Omental fat pad (tissue), 4 donors: Measurements from ENCODE around the gene ZNF644. TPM values are rescaled to one million over a fixed set of nuclear protein-coding genes. Genes with fewer than 3 reads are reported as not detected.

Experiments used
- ATAC-seq: fragments of 150-250 bp; one replicate; pipeline ENCODE4 v1.9.1; 2016; ENCODE audit warnings: mild to moderate bottlenecking, moderate library complexity; ENCODE audit not compliant: low FRiP score
- DNase-seq: peaks from one replicate; pipeline ENCODE4 v3.0.0-alpha.2; 2019; ENCODE audit warnings: low spot score
- total RNA-seq, 4 donors: library from RNA; depleted of rRNA; stranded (reverse); fragments of >200 nt; gene quantifications; one replicate each; pipeline ENCODE4 v1.1.0, GENCODE V29; 2016
- TF ChIP-seq, protein P1 (sequence below), 3 donors: fragments of 450-650 bp; IDR thresholded peaks; one replicate each; pipeline ENCODE4 v1.5.1; 2016 to 2017; ENCODE audit warnings: antibody characterized with exemption in 3 of 3, mild to moderate bottlenecking in 3 of 3, moderate library complexity in 2 of 3

Gene ZNF644
- total RNA-seq, 4 donors from 2014 or later, result 37.9 to 67.0 (median 50.4) TPM

DNA sequence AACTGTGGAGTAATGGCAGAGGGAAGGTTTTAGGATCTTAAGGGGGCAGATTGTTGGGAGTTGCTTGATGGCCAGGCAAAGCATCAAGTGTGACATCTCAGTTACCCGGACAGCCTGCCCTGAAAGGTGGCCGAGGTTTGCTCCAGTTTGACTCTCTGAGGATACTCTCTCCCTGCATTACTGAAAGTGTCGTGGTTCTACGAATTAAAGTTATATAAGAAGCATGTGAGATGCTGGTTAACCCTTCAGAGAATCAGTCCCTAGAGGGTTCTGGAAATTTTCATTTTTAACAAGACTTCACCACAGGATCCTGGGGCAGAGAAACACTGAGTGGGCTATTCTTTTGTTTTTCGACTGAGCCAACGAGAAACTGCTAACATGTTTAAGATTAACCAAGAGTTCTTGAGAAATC, 689 bp upstream of the ZNF644 start:
- ATAC-seq (no peak), DNase-seq (no peak)
- TF ChIP-seq, protein P1, sequence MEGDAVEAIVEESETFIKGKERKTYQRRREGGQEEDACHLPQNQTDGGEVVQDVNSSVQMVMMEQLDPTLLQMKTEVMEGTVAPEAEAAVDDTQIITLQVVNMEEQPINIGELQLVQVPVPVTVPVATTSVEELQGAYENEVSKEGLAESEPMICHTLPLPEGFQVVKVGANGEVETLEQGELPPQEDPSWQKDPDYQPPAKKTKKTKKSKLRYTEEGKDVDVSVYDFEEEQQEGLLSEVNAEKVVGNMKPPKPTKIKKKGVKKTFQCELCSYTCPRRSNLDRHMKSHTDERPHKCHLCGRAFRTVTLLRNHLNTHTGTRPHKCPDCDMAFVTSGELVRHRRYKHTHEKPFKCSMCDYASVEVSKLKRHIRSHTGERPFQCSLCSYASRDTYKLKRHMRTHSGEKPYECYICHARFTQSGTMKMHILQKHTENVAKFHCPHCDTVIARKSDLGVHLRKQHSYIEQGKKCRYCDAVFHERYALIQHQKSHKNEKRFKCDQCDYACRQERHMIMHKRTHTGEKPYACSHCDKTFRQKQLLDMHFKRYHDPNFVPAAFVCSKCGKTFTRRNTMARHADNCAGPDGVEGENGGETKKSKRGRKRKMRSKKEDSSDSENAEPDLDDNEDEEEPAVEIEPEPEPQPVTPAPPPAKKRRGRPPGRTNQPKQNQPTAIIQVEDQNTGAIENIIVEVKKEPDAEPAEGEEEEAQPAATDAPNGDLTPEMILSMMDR (IDR thresholded peaks at IDR 0.05), result no peak

DNA sequence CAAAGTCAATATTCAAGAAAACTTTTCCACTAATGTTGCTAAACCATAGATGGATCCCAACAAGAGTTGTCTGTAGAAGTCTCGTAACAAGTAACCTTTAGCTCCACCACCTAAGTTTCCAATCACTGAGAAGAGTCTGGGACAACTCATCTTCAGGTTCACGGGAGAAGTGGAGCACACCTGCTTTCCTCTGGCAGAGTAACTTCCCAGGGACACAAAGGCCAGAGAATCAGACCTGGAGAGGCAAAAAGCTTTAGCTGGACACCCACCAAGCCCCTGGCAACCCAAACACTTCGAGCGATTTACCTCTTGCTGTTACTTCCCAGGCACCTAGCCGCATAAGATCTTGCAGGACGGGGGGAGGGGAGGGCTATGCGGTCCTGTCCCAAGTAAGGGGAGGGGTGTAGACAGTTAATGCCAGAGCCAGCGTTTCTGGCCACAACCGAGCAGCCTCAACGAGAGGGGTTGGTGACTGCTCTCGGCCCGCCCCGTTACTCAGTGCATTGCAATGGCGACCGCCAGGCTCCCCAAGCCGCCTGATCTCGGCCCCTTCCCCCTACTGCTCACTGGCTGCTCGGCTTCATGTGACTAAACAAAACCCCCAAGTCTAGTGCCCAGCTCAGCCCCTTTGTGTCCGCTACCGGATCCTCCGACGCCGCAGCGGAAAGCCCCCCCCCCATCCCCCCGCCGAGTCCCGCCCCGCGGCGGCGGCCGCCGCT, 709 bp downstream of the ZNF644 start:
- TF ChIP-seq, protein P1 (IDR thresholded peaks at IDR 0.05), result no peak
- peak; percentile 76 for ATAC-seq
- DNase-seq, result peak; percentile 46

DNA sequence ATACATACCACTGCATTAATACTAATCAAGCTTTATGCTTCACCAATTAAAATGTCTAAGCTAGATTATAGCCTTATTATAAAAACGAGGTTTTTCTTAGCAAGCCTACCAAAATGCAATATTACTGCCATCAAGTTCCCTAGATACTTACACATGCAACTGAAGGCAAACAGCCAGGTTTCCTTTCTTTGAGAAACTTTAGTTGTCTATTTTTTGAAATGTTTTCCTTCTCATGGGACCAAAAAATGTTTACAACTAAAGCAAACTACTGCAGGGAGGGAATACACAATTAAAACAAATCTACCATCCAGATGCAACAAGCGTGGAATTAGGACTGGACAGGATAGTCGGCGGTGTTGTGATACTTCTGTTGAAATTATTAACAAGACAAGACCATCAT, 1.3 kb downstream of the ZNF644 start:
- no peak for DNase-seq
- no peak for ATAC-seq
- TF ChIP-seq, protein P1 (IDR thresholded peaks at IDR 0.05), result no peak

DNA sequence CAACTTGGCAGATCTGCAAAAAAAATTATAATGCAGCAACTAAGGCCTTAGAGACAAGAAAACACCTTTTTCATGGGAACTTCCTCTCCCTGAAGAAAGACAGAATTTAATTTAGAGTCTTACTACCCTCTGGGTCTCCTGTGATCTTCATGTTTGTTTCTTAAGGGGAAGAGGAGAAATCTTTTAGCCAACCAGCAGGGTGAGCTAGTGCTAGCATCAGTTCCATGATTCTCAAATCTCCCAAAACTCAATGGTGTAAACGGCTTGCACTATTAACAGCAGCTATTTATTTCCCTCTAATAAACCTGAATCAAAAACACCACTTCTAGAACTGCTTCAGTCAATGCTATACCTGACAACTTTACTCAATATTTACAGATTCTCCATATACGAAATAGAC, 3.8 kb downstream of the ZNF644 start:
- TF ChIP-seq, protein P1 (IDR thresholded peaks at IDR 0.05), result no peak
- ATAC-seq, result no peak
- DNase-seq, result no peak

DNA sequence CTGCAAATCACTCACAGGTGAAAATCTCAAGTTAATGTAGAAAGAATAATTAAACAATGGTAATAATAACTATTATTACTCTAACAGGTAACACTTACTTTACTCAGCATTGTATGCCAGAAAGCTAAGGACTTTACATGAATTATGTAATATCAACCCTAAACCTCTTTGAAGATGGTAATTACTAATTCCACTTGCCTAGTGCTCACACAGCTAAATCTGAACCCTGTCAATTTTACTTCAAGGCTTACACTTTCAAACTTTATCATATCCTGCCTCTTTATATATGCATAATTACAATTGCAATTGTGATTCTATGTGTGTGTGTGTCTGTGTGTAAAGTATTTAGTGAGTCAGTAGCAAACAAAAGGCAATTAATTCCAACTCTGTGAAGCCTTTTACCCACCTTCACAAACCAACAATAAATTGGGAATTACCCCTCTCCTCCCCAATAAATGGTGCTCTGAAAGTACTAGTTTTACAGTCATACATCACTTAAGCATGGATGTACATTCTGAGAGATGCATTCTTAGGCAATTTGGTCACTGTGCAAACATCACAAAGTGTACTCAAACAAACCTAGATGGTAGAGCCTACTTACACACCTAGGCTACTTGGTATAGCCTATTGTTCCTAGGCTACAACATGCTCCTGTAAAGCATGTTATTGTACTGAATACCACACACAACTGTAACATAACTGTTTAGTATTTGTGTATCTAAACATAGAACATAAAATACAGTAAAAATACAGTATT, 5.9 kb downstream of the ZNF644 start:
- TF ChIP-seq, protein P1 (IDR thresholded peaks at IDR 0.05), result no peak
- DNase-seq (no peak), ATAC-seq (no peak)

DNA sequence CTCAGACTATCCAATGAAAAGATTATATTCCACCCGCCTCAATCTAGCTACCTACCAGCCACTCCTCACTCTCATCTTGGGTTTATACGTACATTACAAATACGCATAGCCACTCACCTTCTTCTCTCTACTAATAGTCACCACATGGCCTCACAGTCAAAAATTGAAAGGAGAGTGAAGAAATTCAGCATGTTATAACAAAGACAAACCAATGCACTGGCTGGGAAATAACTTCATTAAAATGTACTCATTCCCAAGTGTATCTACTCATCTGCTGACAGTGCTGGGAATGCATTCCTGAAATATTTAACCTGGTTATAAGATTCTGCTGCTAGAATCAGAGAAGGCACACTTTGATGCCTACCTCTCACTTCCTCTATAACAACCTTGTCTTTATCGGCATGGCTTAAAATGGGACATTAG, 6.5 kb downstream of the ZNF644 start:
- no peak for ATAC-seq
- no peak for DNase-seq
- TF ChIP-seq, protein P1 (IDR thresholded peaks at IDR 0.05), result no peak
